SK-N-SH treated with all-trans-retinoic acid at 6 μM for 48 hours (cell line): ENCODE measurements around the gene CA5B.
"Not testable (repeated sequence)": the region's sequence is repeated elsewhere in the genome, so short reads cannot be mapped to it uniquely, and the experiment has no call there.

Experiments
- ATAC-seq: fragments of 200-7000 bp; cut with Tn5 transposase; 3 replicates; pipeline ENCODE4 v1.9.1; 2020; ENCODE audit warnings: mild to moderate bottlenecking, moderate library complexity
- ARNTL ChIP-seq: fragments of 450-650 bp; formaldehyde crosslinking; IDR thresholded peaks from 2 replicates; pipeline ENCODE4 v1.5.0; 2020; ENCODE audit warnings: low read depth, mild to moderate bottlenecking, moderate library complexity, borderline replicate concordance
- BACH2 ChIP-seq: fragments of 250-450 bp; sonication (Bioruptor Pico); IDR thresholded peaks from 2 replicates; pipeline ENCODE4 v1.9.0; 2021; ENCODE audit warnings: mild to moderate bottlenecking, borderline replicate concordance
- CREB5 ChIP-seq: fragments of 250-450 bp; sonication (Bioruptor Pico); IDR thresholded peaks from 2 replicates; pipeline ENCODE4 v1.5.1; 2020; ENCODE audit warnings: low read depth, mild to moderate bottlenecking, moderate library complexity
- CSRNP3 ChIP-seq: fragments of 250-450 bp; sonication (Bioruptor Pico); IDR thresholded peaks from 2 replicates; pipeline ENCODE4 v1.5.1; 2021; ENCODE audit warnings: mild to moderate bottlenecking, moderate library complexity
- ESRRG ChIP-seq: fragments of 250-450 bp; sonication (Bioruptor Pico); IDR thresholded peaks from 2 replicates; pipeline ENCODE4 v1.6.1; 2021; ENCODE audit warnings: mild to moderate bottlenecking
- OSR1 ChIP-seq: fragments of 250-450 bp; sonication (Bioruptor Pico); IDR thresholded peaks from 2 replicates; pipeline ENCODE4 v1.8.0; 2022; ENCODE audit warnings: moderate library complexity, mild to moderate bottlenecking, inconsistent platforms
- PATZ1 ChIP-seq: fragments of 250-450 bp; sonication (Bioruptor Pico); IDR thresholded peaks from 2 replicates; pipeline ENCODE4 v1.8.0; 2020; ENCODE audit warnings: mild to moderate bottlenecking, moderate library complexity, borderline replicate concordance
- SNAI2 ChIP-seq: fragments of 250-450 bp; sonication (Bioruptor Pico); IDR thresholded peaks from 2 replicates; pipeline ENCODE4 v1.5.0; 2020; ENCODE audit warnings: mild to moderate bottlenecking, moderate library complexity
- TCF4 ChIP-seq: fragments of 250-450 bp; sonication (Bioruptor Pico); IDR thresholded peaks from 2 replicates; pipeline ENCODE4 v1.8.0; 2021; ENCODE audit warnings: mild to moderate bottlenecking, moderate library complexity, borderline replicate concordance
- TSHZ2 ChIP-seq: fragments of 250-450 bp; sonication (Bioruptor Pico); IDR thresholded peaks from 2 replicates; pipeline ENCODE4 v1.5.0; 2020; ENCODE audit warnings: mild to moderate bottlenecking, moderate library complexity
- ZC3H10 ChIP-seq: fragments of 250-450 bp; sonication (Bioruptor Pico); IDR thresholded peaks from 2 replicates; pipeline ENCODE4 v1.5.1; 2021; ENCODE audit warnings: mild to moderate bottlenecking, moderate library complexity
- ZFP3 ChIP-seq: fragments of 250-450 bp; sonication (Bioruptor Pico); IDR thresholded peaks from 2 replicates; pipeline ENCODE4 v1.5.0; 2020; ENCODE audit warnings: mild to moderate bottlenecking, moderate library complexity
- ZFP30 ChIP-seq: fragments of 450-650 bp; formaldehyde crosslinking; IDR thresholded peaks from 2 replicates; pipeline ENCODE4 v1.5.0; 2022; ENCODE audit warnings: mild to moderate bottlenecking, moderate library complexity

The CA5B gene

GRCh38 chrX:15825936-15826335 lies 87.9 kb downstream of the CA5B start:
- no peak for ATAC-seq
- TF ChIP-seq ZFP30: no peak
- TF ChIP-seq ARNTL: no peak
- TF ChIP-seq ZC3H10: no peak
- no peak for TF ChIP-seq BACH2
- no peak for TF ChIP-seq OSR1 (CRISPR knock-in tag)
- no peak for TF ChIP-seq SNAI2 (CRISPR knock-in tag)
- TF ChIP-seq TSHZ2 (CRISPR knock-in tag): no peak
- no peak for TF ChIP-seq CREB5
- TF ChIP-seq TCF4 (CRISPR knock-in tag): no peak
- no peak for TF ChIP-seq ZFP3
- no peak for TF ChIP-seq ESRRG (CRISPR knock-in tag)
- TF ChIP-seq PATZ1 (CRISPR knock-in tag): no peak

GRCh38 chrX:15829217-15829616 lies 91.1 kb downstream of the CA5B start:
- ATAC-seq: no peak
- no peak for TF ChIP-seq PATZ1 (CRISPR knock-in tag)

GRCh38 chrX:15831347-15831746 lies 93.3 kb downstream of the CA5B start:
- not testable (repeated sequence) for ATAC-seq

- TF ChIP-seq ZFP30: no peak
- no peak for TF ChIP-seq TSHZ2 (CRISPR knock-in tag)
- no peak for ATAC-seq
Observed at GRCh38 chrX:15834053-15834452, 96.0 kb downstream of the CA5B start.

GRCh38 chrX:15834827-15835595 lies 96.9 kb downstream of the CA5B start:
- peak; percentile 44; the same call in 2 of the 3 replicates for ATAC-seq
- TF ChIP-seq ZFP3 (no peak), CSRNP3 (CRISPR knock-in tag) (no peak), TCF4 (CRISPR knock-in tag) (no peak)
- TF ChIP-seq, all 23 proteins: peak for 0
